ENCODE data around the gene CRTC1.

CRTC1 gene

GRCh38 chr19:18708452-18709231, 25.2 kb downstream of the CRTC1 start:
- POLR2A ChIA-PET: no interaction called here
- DNase-seq (ENCODE audit: extremely low spot score): no peak
- CTCF ChIA-PET: no interaction called here
- TF ChIP-seq FOXA1 (IDR thresholded peaks at IDR 0.05) (no peak), PKNOX1 (IDR thresholded peaks at IDR 0.05) (no peak), L3MBTL2 (conservative IDR thresholded peaks at IDR 0.05) (no peak), HDGF (IDR thresholded peaks at IDR 0.05; ENCODE audit: borderline replicate concordance) (no peak), LEF1 (IDR thresholded peaks at IDR 0.05; ENCODE audit: borderline replicate concordance) (no peak), ARNT (IDR thresholded peaks at IDR 0.05) (no peak), ELF4 (IDR thresholded peaks at IDR 0.05) (no peak), CTBP1 (IDR thresholded peaks at IDR 0.05; ENCODE audit: borderline replicate concordance) (no peak), BHLHE40 (IDR thresholded peaks at IDR 0.05; ENCODE audit: borderline replicate concordance) (no peak), FOXK2 (IDR thresholded peaks at IDR 0.05) (no peak), ZNF384 (IDR thresholded peaks at IDR 0.05) (no peak), SUZ12 (IDR thresholded peaks at IDR 0.05) (no peak), FOXM1 (IDR thresholded peaks at IDR 0.05; ENCODE audit: borderline replicate concordance) (no peak), NFRKB (IDR thresholded peaks at IDR 0.05) (no peak), TARDBP (IDR thresholded peaks at IDR 0.05) (no peak), SP1 (IDR thresholded peaks at IDR 0.05) (no peak)

GRCh38 chr19:18709546-18709945, 26.1 kb downstream of the CRTC1 start:
- ChIA-PET POLR2A (no interaction called here), CTCF (no interaction called here)
- TF ChIP-seq NFRKB (IDR thresholded peaks at IDR 0.05) (no peak), HDGF (IDR thresholded peaks at IDR 0.05; ENCODE audit: borderline replicate concordance) (no peak), FOXK2 (IDR thresholded peaks at IDR 0.05) (no peak), LEF1 (IDR thresholded peaks at IDR 0.05; ENCODE audit: borderline replicate concordance) (no peak), ZNF384 (IDR thresholded peaks at IDR 0.05) (no peak), BHLHE40 (IDR thresholded peaks at IDR 0.05; ENCODE audit: borderline replicate concordance) (no peak), CTBP1 (IDR thresholded peaks at IDR 0.05; ENCODE audit: borderline replicate concordance) (no peak), SUZ12 (IDR thresholded peaks at IDR 0.05) (no peak), FOXA1 (IDR thresholded peaks at IDR 0.05) (no peak), SP1 (IDR thresholded peaks at IDR 0.05) (no peak), ELF4 (IDR thresholded peaks at IDR 0.05) (no peak), PKNOX1 (IDR thresholded peaks at IDR 0.05) (no peak), FOXM1 (IDR thresholded peaks at IDR 0.05; ENCODE audit: borderline replicate concordance) (no peak), TARDBP (IDR thresholded peaks at IDR 0.05) (no peak), L3MBTL2 (conservative IDR thresholded peaks at IDR 0.05) (no peak), ARNT (IDR thresholded peaks at IDR 0.05) (no peak)
- no peak for DNase-seq (ENCODE audit: extremely low spot score)

GRCh38 chr19:18710186-18710585, 26.7 kb downstream of the CRTC1 start:
- no peak for TF ChIP-seq ELF4 (IDR thresholded peaks at IDR 0.05)
- TF ChIP-seq LEF1 (IDR thresholded peaks at IDR 0.05; ENCODE audit: borderline replicate concordance): no peak
- TF ChIP-seq PKNOX1 (IDR thresholded peaks at IDR 0.05): no peak
- TF ChIP-seq ZNF384 (IDR thresholded peaks at IDR 0.05): no peak
- TF ChIP-seq ARNT (IDR thresholded peaks at IDR 0.05): no peak
- TF ChIP-seq FOXM1 (IDR thresholded peaks at IDR 0.05; ENCODE audit: borderline replicate concordance): no peak
- no peak for TF ChIP-seq FOXA1 (IDR thresholded peaks at IDR 0.05)
- no peak for TF ChIP-seq BHLHE40 (IDR thresholded peaks at IDR 0.05; ENCODE audit: borderline replicate concordance)
- TF ChIP-seq HDGF (IDR thresholded peaks at IDR 0.05; ENCODE audit: borderline replicate concordance): no peak
- no peak for TF ChIP-seq NFRKB (IDR thresholded peaks at IDR 0.05)
- TF ChIP-seq FOXK2 (IDR thresholded peaks at IDR 0.05): no peak
- no peak for TF ChIP-seq L3MBTL2 (conservative IDR thresholded peaks at IDR 0.05)
- TF ChIP-seq TARDBP (IDR thresholded peaks at IDR 0.05): no peak
- TF ChIP-seq CTBP1 (IDR thresholded peaks at IDR 0.05; ENCODE audit: borderline replicate concordance): no peak
- TF ChIP-seq SUZ12 (IDR thresholded peaks at IDR 0.05): no peak
- TF ChIP-seq SP1 (IDR thresholded peaks at IDR 0.05): no peak
- no peak for DNase-seq (ENCODE audit: extremely low spot score)
- ChIA-PET CTCF (no interaction called here), POLR2A (no interaction called here)

GRCh38 chr19:18710996-18711751, 27.7 kb downstream of the CRTC1 start:
- DNase-seq (ENCODE audit: extremely low spot score): no peak
- CTCF ChIA-PET: no interaction called here
- no peak for TF ChIP-seq NFRKB (IDR thresholded peaks at IDR 0.05)
- no peak for TF ChIP-seq FOXM1 (IDR thresholded peaks at IDR 0.05; ENCODE audit: borderline replicate concordance)
- TF ChIP-seq SP1 (IDR thresholded peaks at IDR 0.05): no peak
- TF ChIP-seq ZNF384 (IDR thresholded peaks at IDR 0.05): no peak
- TF ChIP-seq PKNOX1 (IDR thresholded peaks at IDR 0.05): no peak
- no peak for TF ChIP-seq HDGF (IDR thresholded peaks at IDR 0.05; ENCODE audit: borderline replicate concordance)
- TF ChIP-seq BHLHE40 (IDR thresholded peaks at IDR 0.05; ENCODE audit: borderline replicate concordance): no peak
- no peak for TF ChIP-seq LEF1 (IDR thresholded peaks at IDR 0.05; ENCODE audit: borderline replicate concordance)
- no peak for TF ChIP-seq SUZ12 (IDR thresholded peaks at IDR 0.05)
- TF ChIP-seq FOXK2 (IDR thresholded peaks at IDR 0.05): no peak
- TF ChIP-seq CTBP1 (IDR thresholded peaks at IDR 0.05; ENCODE audit: borderline replicate concordance): no peak
- TF ChIP-seq ELF4 (IDR thresholded peaks at IDR 0.05): no peak
- TF ChIP-seq ARNT (IDR thresholded peaks at IDR 0.05): no peak
- no peak for TF ChIP-seq FOXA1 (IDR thresholded peaks at IDR 0.05)
- TF ChIP-seq TARDBP (IDR thresholded peaks at IDR 0.05): no peak
- no peak for TF ChIP-seq L3MBTL2 (conservative IDR thresholded peaks at IDR 0.05)
- POLR2A ChIA-PET: interaction anchor here (0.6 kb wide), 1 partner anchor 29 kb away, joined by 3 read pairs; no protein-coding TSS in a partner anchor
